ENCODE measurements around the gene ATN1.
A peak's percentile ranks its signal among the peaks of the same experiment; 100 is the strongest.

The ATN1 gene

DNA sequence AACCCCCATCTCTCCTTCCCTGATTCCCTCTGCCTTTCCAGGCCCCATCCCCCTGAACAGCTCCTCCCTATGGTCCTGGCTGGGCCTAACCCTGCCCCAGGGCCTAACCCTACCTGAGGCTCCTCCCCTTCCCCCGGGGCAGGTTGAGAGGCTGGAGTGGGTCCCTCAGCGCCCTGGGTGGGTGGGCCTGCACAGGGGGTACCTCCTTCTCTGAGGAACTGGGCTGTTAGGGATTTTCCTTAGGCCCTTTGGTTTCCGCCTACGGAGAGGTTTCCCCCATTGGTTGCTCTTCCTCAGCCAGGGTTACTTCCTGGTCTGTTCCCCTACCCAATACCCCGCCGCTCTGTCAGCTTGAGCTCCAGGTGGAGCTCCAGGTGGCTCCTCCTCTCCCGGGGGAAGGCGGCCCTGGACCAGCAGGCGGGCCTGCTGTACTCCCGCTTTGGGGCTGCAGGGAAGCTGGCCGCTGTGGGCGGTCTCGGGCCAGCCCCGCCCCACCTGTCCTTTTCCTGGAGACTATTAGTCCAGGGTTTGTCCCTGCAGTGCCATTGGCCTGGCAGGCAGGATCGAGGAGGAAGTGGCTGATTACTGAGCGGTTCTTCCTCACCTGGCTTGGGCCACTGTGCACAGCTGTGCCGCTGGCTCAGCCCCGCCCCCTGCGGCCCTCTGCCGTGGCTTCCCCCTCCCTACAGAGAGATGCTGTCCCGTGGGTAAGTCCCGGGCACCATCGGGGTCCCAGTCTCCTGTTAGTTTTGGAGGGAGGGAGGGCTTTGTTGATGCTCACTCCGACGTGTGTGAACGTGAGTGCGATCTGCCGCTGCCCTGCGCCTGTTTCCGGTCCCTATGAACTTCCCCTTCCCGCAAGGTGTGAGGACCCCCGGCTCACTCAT is 18.5 kb downstream of the ATN1 start:
- TF ChIP-seq, protein P1, sequence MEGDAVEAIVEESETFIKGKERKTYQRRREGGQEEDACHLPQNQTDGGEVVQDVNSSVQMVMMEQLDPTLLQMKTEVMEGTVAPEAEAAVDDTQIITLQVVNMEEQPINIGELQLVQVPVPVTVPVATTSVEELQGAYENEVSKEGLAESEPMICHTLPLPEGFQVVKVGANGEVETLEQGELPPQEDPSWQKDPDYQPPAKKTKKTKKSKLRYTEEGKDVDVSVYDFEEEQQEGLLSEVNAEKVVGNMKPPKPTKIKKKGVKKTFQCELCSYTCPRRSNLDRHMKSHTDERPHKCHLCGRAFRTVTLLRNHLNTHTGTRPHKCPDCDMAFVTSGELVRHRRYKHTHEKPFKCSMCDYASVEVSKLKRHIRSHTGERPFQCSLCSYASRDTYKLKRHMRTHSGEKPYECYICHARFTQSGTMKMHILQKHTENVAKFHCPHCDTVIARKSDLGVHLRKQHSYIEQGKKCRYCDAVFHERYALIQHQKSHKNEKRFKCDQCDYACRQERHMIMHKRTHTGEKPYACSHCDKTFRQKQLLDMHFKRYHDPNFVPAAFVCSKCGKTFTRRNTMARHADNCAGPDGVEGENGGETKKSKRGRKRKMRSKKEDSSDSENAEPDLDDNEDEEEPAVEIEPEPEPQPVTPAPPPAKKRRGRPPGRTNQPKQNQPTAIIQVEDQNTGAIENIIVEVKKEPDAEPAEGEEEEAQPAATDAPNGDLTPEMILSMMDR (IDR thresholded peaks at IDR 0.05; ENCODE audit: borderline replicate concordance, insufficient read depth, low read depth, low read length): no peak
- H3K4me3 ChIP-seq (ENCODE audit: low read depth, low read length): peak overlapping the region; percentile 87

DNA sequence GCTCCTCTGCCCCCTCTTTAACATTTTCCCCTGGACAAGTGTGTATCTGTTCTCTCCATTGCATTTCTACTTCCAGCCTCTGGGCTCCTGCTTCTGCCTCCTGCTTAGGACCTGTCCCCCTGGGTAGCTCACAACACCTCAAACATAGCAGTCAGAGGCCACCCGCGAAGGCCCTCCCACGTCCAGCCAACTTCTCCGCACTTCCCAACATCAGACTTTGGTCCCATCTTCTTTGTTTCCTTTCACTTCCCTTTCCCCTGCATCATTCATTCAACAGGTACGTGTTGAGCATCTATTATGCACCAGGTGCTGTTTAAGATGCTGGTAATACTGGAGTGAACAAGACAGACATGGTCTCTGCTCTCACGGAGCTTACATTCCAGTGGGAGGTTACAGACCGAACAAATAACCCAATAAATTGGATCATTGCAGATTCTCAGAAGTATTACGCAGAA is 19.2 kb downstream of the ATN1 start:
- TF ChIP-seq, protein P1 (IDR thresholded peaks at IDR 0.05; ENCODE audit: borderline replicate concordance, insufficient read depth, low read depth, low read length): no peak
- H3K4me3 ChIP-seq (ENCODE audit: low read depth, low read length): peak overlapping the region; percentile 87

DNA sequence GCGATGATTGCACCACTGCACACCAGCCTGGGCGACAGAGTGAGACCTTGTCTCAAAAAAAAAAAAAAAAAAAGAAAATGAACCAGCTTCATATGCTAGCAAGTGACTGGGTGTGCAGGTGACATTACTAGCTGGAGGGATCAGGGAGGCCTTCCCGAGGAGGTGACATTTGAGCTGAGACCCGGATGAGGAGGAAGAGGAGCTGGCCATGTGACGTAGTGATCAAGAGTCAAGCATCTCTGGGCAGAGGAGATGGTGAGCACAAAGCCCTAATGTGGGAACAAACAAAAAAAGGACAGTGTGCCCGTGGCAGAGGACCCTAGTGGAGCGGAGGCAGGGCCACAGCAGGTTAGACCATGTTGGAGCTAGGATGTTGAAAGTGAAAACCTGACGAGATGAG is 19.9 kb downstream of the ATN1 start:
- TF ChIP-seq, protein P1 (IDR thresholded peaks at IDR 0.05; ENCODE audit: borderline replicate concordance, insufficient read depth, low read depth, low read length): no peak
- H3K4me3 ChIP-seq (ENCODE audit: low read depth, low read length): no peak overlapping the region

DNA sequence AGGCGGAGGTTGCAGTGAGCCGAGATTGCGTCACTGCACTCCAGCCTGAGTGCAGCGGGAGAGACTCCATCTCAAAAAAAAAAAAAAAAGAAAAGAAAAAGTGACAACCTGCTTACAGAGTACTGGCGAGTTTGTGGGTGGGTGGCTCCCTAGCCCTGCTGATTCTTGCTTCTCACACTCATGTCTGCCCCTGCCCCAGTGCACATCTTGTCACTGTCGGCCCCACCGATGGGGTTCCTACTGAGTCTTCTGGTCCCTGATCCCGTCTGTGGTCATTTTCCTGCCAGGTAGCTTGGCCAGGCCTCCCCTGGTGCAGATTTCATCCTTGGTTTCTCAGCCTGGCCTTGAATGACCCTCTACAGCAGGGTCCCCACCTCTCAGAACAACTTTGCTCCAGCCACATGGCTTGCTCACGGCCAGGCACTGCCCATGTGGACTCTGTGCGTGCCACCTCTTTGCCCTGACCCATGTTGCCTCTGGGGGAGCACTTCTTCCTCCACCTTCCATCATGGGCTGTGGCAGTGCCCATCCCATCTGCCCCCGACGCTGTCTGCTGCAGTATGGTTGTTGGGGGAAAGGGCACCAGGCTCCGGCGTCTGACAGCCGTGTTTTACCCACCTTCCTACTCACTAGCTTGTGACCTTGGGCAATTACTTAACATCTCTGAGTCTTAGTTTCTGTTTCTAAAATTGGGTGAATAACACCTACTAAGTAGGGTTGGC is 21.3 kb downstream of the ATN1 start:
- H3K4me3 ChIP-seq (ENCODE audit: low read depth, low read length): no peak overlapping the region
- TF ChIP-seq, protein P1 (IDR thresholded peaks at IDR 0.05; ENCODE audit: borderline replicate concordance, insufficient read depth, low read depth, low read length): peak; percentile 41; the same call in 1 of the 2 replicates

DNA sequence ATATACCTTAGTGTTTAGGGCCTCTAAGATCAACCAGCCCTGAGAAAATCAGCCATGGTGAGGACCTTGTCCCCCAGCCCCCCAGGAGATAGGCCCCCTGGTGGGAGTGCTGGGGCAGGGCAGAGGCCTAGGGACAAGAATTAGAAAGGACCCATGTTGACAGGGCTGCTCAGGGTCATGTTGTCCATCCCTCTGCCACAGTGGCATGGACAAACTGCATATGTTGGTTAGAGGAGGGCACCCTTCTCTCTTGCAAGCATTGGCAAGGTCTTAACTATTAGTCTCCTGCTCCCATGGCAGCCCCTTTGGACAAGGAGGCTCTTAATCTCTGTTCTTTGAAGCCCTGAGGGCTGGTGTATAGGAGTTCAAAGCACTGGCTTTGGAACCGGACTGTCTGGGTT is 22.6 kb downstream of the ATN1 start:
- peak overlapping the region; percentile 97 for H3K4me3 ChIP-seq (ENCODE audit: low read depth, low read length)
- TF ChIP-seq, protein P1 (IDR thresholded peaks at IDR 0.05; ENCODE audit: borderline replicate concordance, insufficient read depth, low read depth, low read length): peak; percentile 74

DNA sequence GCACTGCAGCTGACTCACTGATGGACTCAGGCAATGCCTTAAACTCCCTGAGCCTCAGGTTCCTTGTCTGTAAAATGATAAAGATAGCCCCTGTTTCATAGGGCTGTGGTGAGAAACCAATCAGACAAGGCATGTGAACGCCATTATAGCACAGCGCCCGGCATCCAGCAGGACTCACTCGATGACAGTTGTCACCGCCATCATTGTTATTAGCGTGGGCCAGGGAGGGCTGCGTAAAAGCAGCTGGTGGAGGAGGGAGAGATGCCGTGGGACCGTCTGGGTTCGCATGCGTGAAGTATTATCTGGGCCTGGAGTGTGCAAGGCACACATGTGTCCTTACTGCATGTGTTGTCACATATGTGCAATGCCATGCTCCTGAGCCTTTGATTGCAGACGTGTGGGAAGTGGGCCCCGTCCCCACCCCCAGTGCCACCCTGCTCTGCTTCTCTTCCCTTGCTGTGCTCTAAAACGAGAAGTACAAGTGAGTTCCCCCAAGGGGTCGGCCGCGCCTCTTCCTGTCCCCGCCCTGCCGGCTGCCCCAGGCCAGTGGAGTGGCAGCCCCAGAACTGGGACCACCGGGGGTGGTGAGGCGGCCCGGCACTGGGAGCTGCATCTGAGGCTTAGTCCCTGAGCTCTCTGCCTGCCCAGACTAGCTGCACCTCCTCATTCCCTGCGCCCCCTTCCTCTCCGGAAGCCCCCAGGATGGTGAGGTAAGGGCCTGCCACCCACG is 23.2 kb downstream of the ATN1 start, which contains the start of gene PTPN6:
Gene PTPN6, plus strand, starts transcription at position 546 of the 730 bp plus-strand sequence. Its CDS starts 157 bp downstream, at position 703.
- H3K4me3 ChIP-seq (ENCODE audit: low read depth, low read length): peak within 1 kb of the TSS; percentile 97
- TF ChIP-seq, protein P1 (IDR thresholded peaks at IDR 0.05; ENCODE audit: borderline replicate concordance, insufficient read depth, low read depth, low read length): no peak
